HG03460 (cell line): ENCODE measurements around the gene BTBD7.

Experiments
- ATAC-seq: cut with Tn5 transposase; IDR thresholded peaks from one replicate; pipeline ENCODE4 v1.9.1; 2021; ENCODE audit not compliant: unreplicated experiment

Gene BTBD7

DNA sequence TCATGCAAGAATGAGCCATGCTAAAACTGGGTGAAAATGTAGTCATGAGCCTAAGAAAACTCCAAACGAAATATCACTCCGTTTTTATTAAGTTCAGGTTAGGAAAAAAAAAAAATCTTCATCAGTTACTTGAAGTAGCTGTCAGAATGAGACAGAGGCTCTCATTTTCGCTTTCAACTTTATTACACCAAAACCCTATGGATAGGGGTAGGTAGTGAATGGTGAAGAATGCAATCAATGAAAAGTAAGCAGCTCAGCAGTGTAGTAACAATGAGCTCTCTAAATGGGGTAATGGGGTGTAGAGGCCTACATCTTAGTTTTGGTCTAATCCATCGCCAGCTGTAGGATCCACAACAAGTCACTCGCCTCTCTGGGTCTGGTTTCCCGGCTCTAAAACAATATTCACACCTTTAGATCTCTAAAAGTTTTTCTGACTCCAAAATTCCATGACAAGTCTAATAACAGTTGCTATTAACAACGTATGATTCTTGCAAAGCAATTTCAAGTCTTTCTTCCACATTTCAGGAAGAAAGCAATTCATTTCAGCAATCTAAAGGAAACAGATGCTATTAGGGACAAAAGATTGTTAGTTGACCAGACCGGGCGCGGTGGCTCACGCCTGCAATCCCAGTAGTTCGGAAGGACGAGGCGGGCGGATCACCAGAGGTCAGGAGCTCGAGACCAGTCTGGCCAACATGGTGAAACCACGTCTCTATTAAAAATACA lies 1.7 kb downstream of the BTBD7 start:
- ATAC-seq: no peak

DNA sequence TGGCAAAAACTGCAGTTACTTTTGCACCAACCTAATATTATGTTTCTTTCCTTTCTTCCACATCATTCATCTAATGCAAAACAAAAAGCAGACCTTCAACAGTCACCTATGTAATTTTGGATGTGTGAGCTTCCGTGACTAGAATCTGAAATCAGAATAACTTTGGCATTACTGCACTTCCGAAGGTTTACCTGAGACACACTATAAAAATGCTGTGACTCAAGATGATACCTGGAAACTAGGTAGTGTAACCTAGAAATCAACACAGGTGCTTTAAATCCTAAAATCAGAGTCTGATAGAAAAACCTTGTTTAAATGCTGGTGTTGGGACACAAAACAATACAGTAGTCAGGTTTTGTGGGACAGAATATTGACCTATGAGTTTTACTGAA lies 2.2 kb downstream of the BTBD7 start:
- no peak for ATAC-seq

DNA sequence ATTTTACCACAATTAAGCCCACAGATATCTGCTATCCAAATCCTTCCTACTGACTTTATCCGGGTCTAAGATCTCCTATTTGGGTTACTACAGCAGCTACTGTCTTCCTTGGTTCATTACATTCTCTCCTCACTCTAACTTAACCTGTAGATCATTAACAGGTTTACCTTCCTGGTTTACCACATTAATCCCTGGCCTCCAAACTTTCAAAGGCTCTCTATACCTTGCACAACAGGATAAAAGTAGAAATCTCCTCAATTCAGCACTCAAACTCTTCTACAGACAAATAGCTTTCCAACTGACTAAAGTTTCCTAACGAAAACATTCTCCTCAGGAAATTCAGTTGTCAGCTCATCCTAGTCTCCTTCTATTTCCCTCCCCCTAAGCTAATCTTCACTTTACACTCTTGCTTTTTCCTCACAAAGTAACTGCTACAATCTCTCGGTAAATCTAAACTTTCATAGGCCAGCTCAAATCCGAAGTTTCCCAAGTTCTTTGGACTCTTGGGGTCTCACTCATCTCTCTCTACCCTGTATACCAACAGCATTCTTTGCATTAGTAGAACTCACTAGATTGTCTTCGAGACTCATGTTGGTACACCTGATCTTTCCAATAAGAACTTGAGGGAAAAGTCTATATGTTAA lies 2.7 kb downstream of the BTBD7 start:
- ATAC-seq: no peak

DNA sequence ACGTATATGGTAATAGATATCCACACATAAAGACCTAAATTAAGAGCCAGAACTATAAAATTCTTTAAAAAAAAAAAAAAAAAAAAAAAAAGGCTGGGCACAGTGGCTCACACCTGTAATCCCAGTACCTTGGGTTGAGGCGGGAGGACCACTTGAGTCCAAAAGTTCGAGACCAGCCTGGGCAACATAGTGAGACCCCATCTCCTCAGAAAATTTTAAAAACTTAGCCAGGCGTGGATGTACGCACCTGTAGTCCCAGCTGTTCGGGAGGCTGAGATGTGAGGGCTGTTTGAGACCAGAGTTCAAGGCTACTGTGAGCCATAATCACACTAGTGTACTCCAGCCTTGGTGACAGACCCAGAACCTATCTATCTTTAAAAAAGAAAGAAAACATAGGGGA lies 4.3 kb downstream of the BTBD7 start:
- ATAC-seq: no peak

DNA sequence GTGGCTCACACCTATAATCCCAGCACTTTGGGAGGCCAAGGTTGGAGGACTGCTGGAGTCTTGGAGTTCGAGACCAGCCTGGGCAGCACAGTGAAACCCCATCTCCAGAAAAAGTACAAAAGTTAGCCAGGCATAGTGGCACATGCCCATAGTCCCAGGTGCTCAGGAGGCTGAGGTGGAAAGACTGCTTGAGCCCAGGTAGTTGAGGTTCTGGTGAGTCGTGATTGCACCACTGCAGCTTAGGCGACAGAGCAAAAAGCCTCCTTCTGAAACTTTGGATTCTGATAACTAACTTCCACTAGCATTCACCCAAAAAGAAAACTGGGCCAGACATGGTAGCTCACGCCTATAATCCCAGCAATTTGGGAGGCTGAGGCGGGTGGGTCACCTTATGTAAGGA lies 6.6 kb downstream of the BTBD7 start:
- ATAC-seq: no peak

DNA sequence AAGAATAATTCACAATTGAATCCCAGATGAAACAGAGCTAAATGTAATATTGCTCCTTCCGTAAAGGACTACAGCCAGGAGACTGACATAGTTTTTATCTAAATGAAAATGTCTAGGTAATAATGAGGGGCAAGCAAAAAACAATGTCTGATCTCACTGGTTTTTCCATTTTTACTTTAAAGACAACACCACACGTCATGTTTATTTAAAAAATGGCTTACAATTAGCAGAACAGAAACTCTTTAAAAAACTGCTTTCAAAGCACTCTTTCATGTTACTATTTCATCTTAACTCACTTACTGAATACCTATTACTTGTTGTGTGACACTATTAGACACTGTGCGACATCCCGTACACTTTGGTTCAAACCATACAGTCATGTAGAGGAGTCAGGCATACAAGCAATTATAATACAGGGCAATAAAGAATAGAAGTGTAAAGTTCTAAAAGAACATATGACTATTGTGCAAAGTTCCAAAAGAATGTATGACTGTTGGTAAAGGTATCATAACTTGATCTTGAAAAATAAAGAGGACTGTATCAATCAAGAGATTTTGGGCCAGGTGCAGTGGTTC lies 9.1 kb downstream of the BTBD7 start:
- no peak for ATAC-seq

DNA sequence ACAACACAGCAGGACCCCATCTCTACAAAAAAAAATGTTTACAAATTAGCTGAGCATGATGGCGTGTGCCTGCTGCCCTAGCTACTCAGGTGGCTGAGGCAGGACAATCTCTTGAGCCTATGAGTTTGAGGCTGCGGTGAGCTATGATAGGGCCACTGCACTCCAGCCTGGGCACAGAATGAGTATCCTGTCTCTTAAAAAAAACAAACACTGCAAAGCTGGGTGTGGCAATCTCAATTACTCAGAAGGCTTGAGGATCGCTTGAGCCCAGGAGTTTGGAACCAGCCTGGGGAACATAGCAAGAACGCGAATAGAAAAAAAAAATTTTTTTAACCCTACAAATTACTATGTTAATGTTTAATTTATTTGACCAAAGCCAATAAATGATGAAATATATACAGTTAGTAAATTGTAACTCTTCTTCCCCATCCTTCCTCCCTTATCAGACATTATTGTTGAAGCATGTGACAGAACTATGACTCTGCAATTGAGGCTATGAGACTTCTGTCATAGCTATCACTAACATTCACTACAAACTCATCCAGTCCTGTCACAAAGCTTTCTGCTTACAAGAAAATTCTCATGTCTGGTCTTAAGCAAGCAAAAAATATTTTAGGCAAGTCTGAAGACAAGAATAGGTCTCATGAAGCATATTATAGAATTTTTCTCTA lies 9.8 kb downstream of the BTBD7 start:
- ATAC-seq: no peak

- ATAC-seq: no peak
Measured at GRCh38 chr14:93320489-93320888, 12.3 kb downstream of the BTBD7 start.

GRCh38 chr14:93319958-93320357 lies 12.9 kb downstream of the BTBD7 start:
- peak; percentile 45 for ATAC-seq

- ATAC-seq: no peak
Measured at GRCh38 chr14:93319494-93319893, 13.3 kb downstream of the BTBD7 start.

DNA sequence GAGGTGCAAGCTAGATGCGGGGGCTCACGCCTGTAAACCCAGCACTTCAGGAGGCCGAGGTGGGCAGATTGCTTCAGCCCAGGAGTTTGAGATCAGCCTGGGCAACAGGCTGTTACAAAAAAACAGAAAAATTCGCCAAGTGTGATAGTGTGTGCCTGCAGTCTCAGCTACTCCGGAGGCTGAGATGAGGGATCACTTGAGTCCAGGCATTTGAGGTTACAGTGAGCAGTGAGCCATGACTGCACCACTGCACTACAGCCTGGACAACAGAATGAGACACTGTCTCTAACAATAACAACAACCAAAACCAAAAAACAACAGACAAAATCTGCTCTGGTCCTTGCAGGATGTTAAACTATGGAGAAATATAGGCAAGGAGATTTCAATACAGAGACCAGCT lies 13.9 kb downstream of the BTBD7 start:
- ATAC-seq: no peak

DNA sequence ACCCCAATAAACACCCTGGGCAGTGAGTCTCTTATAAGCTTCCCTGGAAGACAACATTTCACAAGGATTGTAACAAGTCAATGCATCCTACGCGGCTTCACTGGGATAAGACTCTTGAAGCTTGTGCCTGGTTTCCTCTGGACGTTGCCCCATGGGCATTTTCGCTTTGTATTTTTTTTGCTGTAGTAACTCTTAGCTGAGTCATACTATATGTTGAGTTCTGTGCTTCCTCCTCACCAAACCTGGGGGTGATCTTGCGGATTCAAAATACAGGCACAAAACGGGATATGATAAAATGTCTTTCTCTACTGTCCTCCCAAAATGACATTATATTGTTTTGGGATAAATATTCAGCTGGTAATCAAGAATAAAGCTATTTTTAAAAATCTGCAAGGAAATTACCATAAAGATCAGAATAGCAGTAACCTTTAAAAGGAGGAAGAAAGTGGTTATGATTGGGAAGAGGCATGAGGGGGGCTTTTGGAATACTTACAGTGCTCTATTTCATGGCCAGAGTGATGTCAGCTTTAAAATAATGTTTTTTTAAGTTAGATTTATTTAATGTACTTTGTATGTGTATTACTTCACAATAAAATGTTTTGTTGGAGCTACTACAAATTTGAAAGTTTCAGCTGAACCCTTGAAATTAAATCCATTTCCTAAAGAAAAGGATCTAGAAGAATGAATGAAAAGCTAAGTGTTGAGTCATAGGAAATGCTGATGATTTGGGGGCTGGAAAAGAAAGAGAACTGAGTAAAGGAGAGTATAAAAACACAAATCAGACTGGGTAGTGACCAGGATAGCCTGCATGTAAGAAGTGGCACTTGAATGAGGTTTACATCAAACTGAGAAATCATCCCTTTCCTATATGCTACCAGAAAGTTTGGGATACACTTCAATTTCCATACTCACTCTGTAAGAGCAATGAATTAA lies 14.7 kb downstream of the BTBD7 start:
- no peak for ATAC-seq

DNA sequence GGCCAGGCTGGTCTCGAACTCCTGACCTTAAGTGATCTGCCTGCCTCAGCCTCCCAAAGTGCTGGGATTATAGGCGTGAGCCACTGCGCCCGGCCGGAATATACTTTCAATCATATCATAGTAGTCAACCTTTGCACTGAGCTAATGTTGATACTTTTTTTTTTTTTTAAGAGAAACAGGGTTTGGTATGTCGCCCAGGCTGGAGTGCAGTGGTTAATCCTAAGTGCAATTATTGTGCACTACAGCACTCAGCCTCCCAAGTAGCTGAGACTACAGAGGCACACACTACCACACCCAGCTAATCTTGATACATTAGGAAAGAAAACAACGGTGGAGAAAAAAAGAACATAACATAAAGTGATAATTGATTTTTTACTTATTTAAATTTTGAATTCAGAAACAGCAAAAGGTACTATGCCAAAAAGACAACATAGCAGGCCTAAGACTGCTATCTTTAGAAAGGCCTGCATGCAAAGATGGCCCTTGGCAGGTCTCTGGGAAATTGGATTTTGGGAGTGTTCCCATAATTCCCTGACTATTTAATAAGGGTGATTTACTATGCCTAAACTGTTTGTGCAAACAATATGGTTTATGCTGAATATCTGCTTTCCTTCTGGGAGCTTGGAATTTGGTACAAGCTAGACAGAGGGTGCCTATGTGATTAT lies 15.5 kb downstream of the BTBD7 start:
- ATAC-seq: no peak

DNA sequence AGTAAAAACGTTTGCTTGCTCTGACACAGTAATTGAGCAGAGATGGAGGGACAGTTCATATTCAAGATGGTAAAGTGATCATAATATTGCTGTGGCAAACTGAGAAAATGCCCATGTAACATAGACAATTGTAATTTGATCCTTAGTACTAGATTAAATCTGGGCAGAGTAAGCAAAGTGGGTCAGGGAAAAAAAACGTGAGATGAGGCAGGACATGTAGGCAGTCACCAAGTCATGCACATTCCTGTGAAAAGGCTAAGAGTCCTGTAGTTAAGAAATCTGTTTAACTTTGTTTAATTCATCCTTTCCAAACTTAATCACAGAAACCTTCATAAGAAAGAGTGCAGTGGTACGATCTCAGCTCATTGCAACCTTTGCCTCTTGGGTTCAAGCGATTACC lies 16.1 kb downstream of the BTBD7 start:
- no peak for ATAC-seq

- no peak for ATAC-seq
Measured at GRCh38 chr14:93315575-93315974, 17.3 kb downstream of the BTBD7 start.

- ATAC-seq: no peak
Measured at GRCh38 chr14:93311082-93311481, 21.8 kb downstream of the BTBD7 start.

DNA sequence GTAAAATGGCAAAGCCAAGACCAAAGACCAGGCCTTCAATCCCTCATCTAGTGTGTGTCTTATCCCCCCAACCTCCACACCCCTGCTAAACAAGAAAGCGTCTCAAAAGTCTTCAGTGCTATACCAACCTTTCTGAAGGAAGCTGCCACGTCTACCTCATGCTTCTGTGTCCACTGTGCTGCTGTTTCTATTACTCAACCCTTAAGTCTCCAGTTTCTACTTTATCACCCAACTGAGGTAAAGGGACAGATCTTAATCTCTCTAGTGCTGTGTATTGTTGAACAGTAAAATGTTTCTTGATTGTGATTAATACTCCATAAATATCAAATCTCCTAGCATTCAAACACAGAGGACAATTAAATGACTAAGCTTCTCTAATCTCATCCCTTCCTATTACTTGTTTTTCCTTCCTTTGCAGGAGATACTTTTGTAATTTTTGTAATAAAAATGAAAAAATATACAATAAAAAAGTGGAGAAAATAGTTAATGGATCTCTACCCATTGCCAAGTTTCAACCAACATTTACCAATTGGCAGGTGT lies 23.3 kb downstream of the BTBD7 start:
- ATAC-seq: no peak

GRCh38 chr14:93308686-93309345 lies 24.0 kb downstream of the BTBD7 start:
- no peak for ATAC-seq

- no peak for ATAC-seq
Measured at GRCh38 chr14:93306812-93307211, 26.0 kb downstream of the BTBD7 start.
